HUES64 (cell line): ENCODE results near the gene PTPN2.

ENCODE experiments used
- H3K27ac ChIP-seq: 2 replicates; pipeline ENCODE4 v1.7.0; 2013; ENCODE audit warnings: low read depth, low read length, inconsistent platforms
- H3K27me3 ChIP-seq: 2 replicates; pipeline ENCODE4 v1.6.1; 2013; ENCODE audit warnings: mild to moderate bottlenecking, low read length; ENCODE audit not compliant: insufficient read depth
- H3K36me3 ChIP-seq: 2 replicates; pipeline ENCODE4 v1.6.1; 2013; ENCODE audit warnings: mild to moderate bottlenecking, low read length; ENCODE audit not compliant: insufficient read depth
- H3K4me1 ChIP-seq: 2 replicates; pipeline ENCODE4 v1.6.1; 2013; ENCODE audit warnings: mild to moderate bottlenecking, low read length, moderate library complexity; ENCODE audit not compliant: insufficient read depth
- H3K4me3 ChIP-seq: 2 replicates; pipeline ENCODE4 v1.5.1; 2013; ENCODE audit warnings: mild to moderate bottlenecking, low read length, moderate library complexity
- H3K9ac ChIP-seq: 2 replicates; pipeline ENCODE4 v1.6.1; 2013; ENCODE audit warnings: mild to moderate bottlenecking, low read depth, low read length
- H3K9me3 ChIP-seq: 2 replicates; pipeline ENCODE4 v1.6.1; 2013; ENCODE audit warnings: low read depth, low read length; ENCODE audit not compliant: insufficient read depth
- WGBS: fragments of 150-250, 120-280 bp; methylation state at CpG from one replicate; pipeline ENCODE4 v1.1.7; 2013; ENCODE audit warnings: missing lambda C conversion rate; 5-methylcytosine and 5-hydroxymethylcytosine counted together

PTPN2 gene

DNA sequence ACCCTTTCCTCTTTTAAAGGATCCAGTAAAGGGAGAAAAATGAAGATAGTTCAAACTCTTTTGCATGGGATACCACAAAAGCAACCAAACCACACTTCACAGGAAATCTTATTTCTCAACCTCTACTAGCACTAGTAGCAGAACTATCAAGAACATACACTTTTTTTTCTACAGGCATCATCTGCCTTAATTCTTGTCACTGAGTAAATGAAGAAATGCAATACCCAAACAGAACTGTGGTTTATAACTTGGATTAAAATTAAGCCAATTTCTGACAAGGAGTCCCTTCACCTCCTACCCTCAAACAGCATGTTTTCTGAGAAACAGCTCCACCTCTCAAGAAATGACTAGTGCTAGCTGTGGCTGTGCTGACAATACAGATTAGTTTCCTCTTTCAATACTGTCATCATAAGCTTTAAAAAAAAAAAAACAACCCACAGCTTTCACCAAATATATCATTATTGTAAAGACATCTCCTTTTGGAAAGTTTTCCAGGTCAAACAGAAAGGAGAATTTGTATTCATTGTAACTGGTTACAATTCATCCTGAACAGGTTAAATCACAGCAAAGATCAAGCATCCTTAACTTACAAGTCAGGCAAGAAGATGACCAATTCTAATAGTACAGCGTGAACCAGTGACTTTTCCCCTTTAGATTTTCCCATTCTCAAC is 44.4 kb downstream of the PTPN2 start:
- Histone ChIP-seq H3K27me3 (no peaks in the 10 kb centered on the region), H3K4me1 (peaks cover 23% of the 10 kb centered on the region), H3K36me3 (peaks cover 26% of the 10 kb centered on the region), H3K4me3 (no peak overlapping the region), H3K9ac (no peak overlapping the region), H3K9me3 (no peaks in the 10 kb centered on the region), H3K27ac (no peak overlapping the region)
- 95% methylated on average over 1 of the region's 1 CpG for WGBS

DNA sequence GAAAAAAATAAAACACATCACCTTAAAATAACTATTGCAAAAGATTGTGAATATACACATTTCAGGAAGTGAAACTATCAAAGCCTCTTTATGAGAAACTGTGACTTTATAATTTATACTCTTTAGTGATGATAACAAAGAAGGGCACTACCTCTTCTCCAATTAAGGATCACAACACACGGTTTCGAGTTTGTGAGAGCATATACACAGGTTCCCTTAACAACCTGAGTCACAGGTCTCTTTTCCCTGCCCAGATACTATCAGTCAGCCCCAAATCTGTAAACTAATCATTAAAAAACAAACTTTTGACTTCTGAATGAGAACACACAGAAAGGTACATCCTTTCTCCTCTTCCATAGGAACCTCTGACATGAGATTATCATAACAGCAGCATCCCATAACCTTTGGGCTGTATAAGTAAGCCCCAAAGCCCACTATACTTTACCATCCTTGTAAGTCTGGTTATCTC is 44.9 kb downstream of the PTPN2 start:
- Histone ChIP-seq H3K9ac (no peak overlapping the region), H3K9me3 (no peaks in the 10 kb centered on the region), H3K27me3 (no peaks in the 10 kb centered on the region), H3K27ac (no peak overlapping the region), H3K4me3 (no peak overlapping the region), H3K4me1 (peaks cover 23% of the 10 kb centered on the region), H3K36me3 (peaks cover 26% of the 10 kb centered on the region)
- 87% methylated on average over 2 of the region's 2 CpGs for WGBS

DNA sequence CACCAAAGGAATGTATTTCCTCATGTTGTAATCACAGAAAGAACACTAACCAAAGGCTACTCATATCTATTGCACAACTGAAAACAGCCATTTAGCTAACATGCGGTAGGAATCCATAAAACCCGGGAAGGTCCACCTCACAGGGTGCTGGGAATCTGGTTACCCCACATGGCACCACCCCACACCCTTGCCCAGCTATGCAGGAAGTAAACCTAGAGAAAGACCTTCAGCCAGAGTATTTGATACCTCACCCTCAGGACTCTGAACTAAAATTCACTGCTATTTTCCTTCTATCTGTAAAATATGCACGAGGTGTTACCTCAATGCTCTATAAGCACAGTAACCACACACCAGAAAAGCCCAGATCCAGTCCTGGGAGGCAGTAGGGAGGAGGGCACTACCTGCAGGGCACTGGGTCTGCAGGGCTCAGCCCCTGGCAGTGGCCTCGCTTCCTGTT is 45.8 kb downstream of the PTPN2 start:
- Histone ChIP-seq H3K27me3 (no peaks in the 10 kb centered on the region), H3K36me3 (peaks cover 32% of the 10 kb centered on the region), H3K9me3 (no peaks in the 10 kb centered on the region), H3K4me3 (no peak overlapping the region), H3K4me1 (peaks cover 23% of the 10 kb centered on the region), H3K9ac (no peak overlapping the region), H3K27ac (no peak overlapping the region)
- 60% methylated on average over 3 of the region's 4 CpGs for WGBS

- Histone ChIP-seq H3K4me3 (no peak overlapping the region), H3K27ac (no peak overlapping the region), H3K9ac (no peak overlapping the region), H3K27me3 (no peaks in the 10 kb centered on the region), H3K36me3 (peaks cover 35% of the 10 kb centered on the region), H3K4me1 (peaks cover 23% of the 10 kb centered on the region), H3K9me3 (no peaks in the 10 kb centered on the region)
These were observed 46.3 kb downstream of the PTPN2 start for GRCh38 chr18:12837747-12838146.

GRCh38 chr18:12836551-12836950 is 47.5 kb downstream of the PTPN2 start:
- H3K9ac ChIP-seq: no peak overlapping the region
- 95% methylated on average over 5 of the region's 5 CpGs for WGBS
- H3K4me1 ChIP-seq: peaks cover 23% of the 10 kb centered on the region
- H3K27ac ChIP-seq: no peak overlapping the region
- no peaks in the 10 kb centered on the region for H3K9me3 ChIP-seq
- H3K4me3 ChIP-seq: no peak overlapping the region
- H3K27me3 ChIP-seq: no peaks in the 10 kb centered on the region
- peaks cover 36% of the 10 kb centered on the region for H3K36me3 ChIP-seq

GRCh38 chr18:12828116-12829051 is 55.7 kb downstream of the PTPN2 start:
- Histone ChIP-seq H3K9me3 (peaks cover 14% of the 10 kb centered on the region; the same call in 1 of the 2 replicates), H3K4me1 (no peaks in the 10 kb centered on the region), H3K27ac (no peak overlapping the region), H3K36me3 (peaks cover 67% of the 10 kb centered on the region), H3K4me3 (no peak overlapping the region), H3K9ac (no peak overlapping the region), H3K27me3 (no peaks in the 10 kb centered on the region)
- WGBS: 96% methylated on average over 4 of the region's 4 CpGs

- no peak overlapping the region for H3K4me3 ChIP-seq
- H3K27ac ChIP-seq: no peak overlapping the region
- no peaks in the 10 kb centered on the region for H3K27me3 ChIP-seq
- no peaks in the 10 kb centered on the region; the same call in 1 of the 2 replicates for H3K4me1 ChIP-seq
- H3K9ac ChIP-seq: no peak overlapping the region
- peaks cover 14% of the 10 kb centered on the region; the same call in 1 of the 2 replicates for H3K9me3 ChIP-seq
- 98% methylated on average over 3 of the region's 3 CpGs for WGBS
- H3K36me3 ChIP-seq: peaks cover 62% of the 10 kb centered on the region
These were observed 56.4 kb downstream of the PTPN2 start for GRCh38 chr18:12827588-12827987.

DNA sequence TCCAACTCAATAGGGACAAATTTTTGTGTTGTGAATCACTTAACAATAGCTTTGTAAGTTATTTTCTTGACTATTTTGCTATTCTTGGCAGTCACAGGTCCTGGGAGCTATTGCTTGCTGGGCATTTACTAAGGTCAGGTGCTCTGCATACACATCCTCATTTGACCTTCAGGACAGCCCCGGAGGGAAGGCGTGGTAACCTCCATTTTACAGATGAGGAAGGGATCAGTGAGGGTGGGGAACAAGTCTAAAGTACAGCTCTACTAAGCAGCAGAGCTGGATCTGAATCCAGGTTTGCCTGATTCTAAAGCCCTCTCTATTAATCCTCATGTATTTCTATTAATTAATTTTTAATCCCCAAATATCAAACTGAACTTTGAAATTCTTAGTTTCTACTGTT is 58.8 kb downstream of the PTPN2 start:
- Histone ChIP-seq H3K27me3 (no peaks in the 10 kb centered on the region), H3K36me3 (peaks cover 57% of the 10 kb centered on the region), H3K4me3 (no peak overlapping the region), H3K27ac (no peak overlapping the region), H3K9me3 (peaks cover 14% of the 10 kb centered on the region; the same call in 1 of the 2 replicates), H3K4me1 (peaks cover 24% of the 10 kb centered on the region), H3K9ac (no peak overlapping the region)
- WGBS: 100% methylated on average over 2 of the region's 2 CpGs

DNA sequence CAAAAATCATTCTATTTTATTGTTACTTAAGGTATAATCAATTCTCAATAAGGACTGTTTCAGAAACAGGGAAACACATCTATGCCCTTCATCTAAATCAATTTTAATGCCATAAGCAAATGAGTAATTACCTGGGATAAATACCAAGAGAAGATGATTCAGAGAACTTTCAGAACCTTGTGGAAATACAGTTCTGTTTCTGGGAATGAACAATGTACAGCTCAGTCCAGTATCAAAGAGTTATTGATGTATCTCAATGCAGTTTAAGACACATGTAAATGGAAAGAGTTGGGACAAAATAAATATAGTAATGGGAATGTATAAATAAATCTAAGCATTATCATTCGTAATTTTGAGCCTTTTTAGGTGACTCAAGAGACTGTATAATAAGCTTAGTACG is 60.1 kb downstream of the PTPN2 start:
- Histone ChIP-seq H3K27me3 (no peaks in the 10 kb centered on the region), H3K4me1 (peaks cover 30% of the 10 kb centered on the region), H3K9me3 (peaks cover 14% of the 10 kb centered on the region; the same call in 1 of the 2 replicates), H3K9ac (no peak overlapping the region), H3K27ac (no peak overlapping the region), H3K4me3 (no peak overlapping the region), H3K36me3 (peaks cover 50% of the 10 kb centered on the region)
- 97% methylated on average over 2 of the region's 2 CpGs for WGBS

DNA sequence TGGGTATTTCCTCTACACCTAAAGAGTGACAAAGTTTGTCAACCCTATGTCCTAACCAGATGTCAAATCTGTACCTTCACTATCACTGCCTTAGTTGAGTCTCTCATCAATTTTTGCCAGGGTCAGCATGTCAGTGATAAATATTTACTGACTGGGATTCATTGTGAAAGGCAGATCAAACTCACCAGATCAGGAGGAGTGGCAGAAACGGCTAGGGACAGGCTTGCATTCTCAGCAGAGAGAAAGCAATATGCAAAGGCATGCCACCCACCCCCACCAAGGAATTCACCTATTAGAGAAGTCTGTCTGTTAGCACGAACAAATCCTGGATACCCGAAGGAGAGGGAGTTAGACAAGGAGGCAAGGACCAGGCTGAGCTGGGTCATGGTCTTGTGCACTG is 62.6 kb downstream of the PTPN2 start:
- 23% methylated on average over 3 of the region's 3 CpGs for WGBS
- peaks cover 30% of the 10 kb centered on the region for H3K4me1 ChIP-seq
- H3K4me3 ChIP-seq: no peak overlapping the region
- H3K27me3 ChIP-seq: no peaks in the 10 kb centered on the region
- no peak overlapping the region for H3K9ac ChIP-seq
- no peaks in the 10 kb centered on the region for H3K9me3 ChIP-seq
- peak overlapping the region; percentile 54; the same call in 1 of the 2 replicates for H3K27ac ChIP-seq
- peaks cover 50% of the 10 kb centered on the region for H3K36me3 ChIP-seq

- Histone ChIP-seq H3K9me3 (no peaks in the 10 kb centered on the region), H3K4me1 (peaks cover 30% of the 10 kb centered on the region), H3K27ac (no peak overlapping the region), H3K9ac (no peak overlapping the region), H3K27me3 (no peaks in the 10 kb centered on the region), H3K4me3 (no peak overlapping the region), H3K36me3 (peaks cover 52% of the 10 kb centered on the region)
- 61% methylated on average over 6 of the region's 6 CpGs for WGBS
These were observed 63.5 kb downstream of the PTPN2 start for GRCh38 chr18:12820506-12820905.
